ENCODE results near the gene RFX3.

The RFX3 gene

DNA sequence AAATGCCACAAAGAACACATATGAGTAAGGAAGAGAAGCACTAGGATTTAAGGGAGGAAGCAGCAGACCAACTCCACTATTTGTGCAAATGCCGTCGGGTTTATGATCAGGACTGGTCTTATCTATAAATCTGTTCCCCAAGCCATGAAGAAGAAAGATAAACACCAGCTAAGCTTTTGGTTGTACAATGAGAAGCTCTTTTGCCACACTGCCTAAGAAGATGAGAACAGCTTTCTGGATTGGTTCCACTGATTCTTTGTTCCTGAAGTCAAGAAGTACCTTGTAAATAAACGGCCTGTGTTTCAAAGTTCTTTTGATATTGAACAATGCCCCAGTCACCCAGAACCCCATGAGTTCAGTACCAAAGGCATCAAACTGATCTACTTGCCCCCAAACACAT lies 93.9 kb downstream of the RFX3 start:
- DNase-seq, result no peak

DNA sequence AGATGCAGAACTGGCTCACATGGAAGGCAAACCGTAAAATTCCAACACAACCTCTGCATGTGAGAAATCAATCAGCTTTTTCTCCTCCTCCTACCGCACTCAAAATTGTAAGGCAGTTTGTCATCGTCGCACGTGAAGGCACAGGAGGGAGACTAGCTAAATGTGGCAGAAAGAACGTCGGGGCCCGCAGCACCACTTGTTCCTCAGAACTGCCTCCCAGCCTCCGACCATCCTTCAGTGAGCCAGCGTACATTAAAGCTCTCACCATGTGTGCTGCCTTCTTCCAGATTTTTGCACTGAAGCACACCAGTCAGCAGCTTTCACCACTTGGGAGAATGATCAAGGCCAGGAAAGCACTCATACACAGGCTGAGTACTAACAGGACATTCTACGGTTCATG lies 105.9 kb downstream of the RFX3 start:
- DNase-seq, result no peak

DNA sequence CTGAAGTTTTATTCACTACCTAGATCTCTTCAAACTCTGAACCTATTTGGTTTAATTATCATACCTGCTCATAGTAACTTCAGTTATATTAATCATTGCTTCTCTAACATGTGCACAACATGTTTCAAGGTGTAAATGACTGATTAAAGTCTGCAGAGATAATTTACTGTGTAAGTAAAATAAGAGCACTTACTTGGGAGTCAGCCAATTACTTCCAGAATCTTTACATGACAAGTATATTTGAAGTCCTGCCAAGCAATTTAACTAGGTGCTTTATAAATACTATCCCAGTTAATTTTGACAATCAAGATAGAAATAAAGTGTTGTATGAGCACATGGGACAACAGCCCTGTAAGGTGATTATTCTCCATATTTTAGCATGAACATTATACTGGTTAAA lies 109.9 kb downstream of the RFX3 start:
- DNase-seq, result no peak

DNA sequence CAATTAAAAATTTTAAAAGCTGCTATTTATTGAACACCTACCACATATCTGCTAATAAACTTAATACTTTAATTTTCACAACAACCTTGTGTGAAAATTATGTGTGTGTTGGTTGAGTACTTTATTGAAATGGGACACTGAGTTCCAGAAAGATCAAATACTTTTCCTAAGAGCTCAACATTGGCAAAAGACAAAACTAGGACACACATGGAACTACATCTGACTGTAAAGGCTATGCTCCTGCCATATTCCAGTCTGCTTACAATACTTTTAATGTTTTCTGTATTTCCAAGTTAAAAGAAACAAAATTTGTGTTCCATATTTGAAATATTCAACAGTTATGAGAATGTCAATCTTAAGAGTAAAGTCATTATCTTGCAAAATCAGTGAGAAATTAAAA lies 111.8 kb downstream of the RFX3 start:
- no peak for DNase-seq

DNA sequence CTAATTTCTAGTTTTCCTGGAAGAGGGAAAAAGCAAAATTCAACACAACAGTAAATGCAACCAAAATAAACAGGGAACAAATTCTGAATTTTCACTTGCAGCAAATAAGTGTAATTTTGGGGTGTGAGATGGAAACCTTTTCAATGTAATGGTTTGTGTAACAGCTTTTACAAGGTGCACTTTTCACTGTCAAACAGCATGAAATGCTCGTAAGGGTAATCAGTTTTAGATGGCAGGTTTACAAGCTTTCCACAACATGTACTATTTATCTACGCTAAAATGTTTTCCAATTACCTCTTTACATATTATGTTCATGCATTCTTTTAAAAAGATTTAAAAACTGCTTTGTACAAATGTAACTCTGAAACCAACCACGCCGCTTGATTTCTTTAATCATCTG lies 115.3 kb downstream of the RFX3 start:
- no peak for DNase-seq

DNA sequence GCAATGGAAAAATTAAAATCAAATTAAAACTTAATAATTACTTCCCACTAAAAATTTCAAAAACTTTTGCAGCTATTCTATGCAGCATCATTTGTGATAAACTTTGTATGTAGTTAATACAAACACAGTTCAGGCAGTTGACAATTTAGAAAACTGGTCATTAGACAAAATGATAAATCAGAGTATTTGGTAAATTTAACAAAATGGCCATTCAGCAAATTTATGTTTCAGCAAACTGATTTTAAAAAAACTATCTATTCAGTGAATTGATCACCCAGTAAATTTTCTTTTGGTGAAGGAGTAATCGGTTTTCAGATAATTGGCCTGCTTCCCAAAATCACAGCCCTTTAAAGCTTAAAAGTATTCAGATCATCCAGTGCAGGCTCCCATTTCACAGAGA lies 116.3 kb downstream of the RFX3 start:
- no peak for DNase-seq

DNA sequence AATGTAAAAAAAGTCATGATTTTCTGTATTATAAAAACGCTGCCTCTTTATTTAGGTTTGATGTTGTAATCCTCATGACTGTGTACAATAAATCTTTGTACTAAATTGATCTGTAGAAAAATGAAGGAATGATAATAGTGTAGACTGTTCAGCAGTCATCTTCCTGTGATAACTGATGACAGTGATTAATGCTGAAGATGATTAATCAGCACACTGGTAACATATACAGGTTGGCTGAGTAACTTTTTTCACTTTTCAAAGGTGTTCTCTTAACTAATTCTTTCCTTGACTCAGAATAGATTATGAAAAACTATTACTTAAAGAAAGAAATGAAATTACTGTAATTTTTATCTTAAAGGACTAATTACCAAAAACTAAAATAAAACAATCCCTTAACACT lies 122.5 kb downstream of the RFX3 start:
- DNase-seq, result no peak

DNA sequence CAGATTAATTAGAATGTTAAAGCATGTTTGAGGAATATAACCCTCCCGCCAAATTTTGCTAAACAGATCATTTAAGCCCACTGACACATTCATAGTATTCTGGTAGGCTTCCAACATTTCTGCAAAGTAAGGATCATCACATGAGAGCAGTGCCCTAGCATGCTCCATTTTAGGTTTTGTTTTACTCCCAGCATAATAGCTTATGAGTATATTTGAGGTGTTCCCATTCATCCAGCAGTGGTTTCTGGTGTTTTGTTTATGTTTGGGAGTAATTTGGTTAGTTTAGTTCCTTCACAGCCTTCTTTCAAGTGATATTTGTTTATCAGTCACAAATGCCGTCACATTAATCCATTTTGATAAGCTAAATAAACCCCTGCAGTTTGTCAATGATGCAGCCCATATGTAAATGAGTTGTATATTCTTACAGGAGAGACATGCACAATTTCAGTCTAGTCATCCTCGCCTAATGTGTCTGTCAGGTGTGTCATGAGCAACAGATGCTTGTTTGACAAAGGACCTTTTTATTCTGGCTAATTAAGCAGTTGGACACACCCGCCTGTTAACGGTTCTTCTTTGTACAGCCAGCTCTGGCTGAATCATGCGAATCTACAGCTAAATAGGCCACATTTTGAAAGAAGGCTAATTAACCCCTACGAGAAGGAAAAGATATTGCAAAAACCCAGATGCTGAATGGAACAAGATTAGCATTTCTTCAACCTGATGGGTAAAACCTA lies 124.4 kb downstream of the RFX3 start:
- no peak for DNase-seq

DNA sequence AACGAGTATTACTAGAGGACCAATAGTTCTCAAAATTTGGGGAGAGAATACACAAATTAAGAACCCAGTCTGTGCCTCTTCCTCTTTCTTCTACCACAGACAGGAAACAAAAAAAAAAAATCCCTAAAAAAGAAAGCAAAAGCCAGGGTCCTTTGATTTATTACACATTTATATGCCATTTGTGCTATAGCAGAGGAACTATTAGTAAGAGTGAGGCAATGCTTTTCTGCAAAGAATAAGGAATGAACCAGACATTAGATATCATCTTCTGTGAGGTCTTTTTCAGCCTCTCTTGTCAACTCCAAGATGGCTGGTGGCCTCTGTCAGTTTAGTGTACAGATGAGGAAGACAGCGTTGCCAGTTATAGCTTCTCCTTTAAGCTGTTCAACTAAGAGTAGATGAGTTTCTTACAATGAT lies 127.6 kb downstream of the RFX3 start:
- no peak for DNase-seq

DNA sequence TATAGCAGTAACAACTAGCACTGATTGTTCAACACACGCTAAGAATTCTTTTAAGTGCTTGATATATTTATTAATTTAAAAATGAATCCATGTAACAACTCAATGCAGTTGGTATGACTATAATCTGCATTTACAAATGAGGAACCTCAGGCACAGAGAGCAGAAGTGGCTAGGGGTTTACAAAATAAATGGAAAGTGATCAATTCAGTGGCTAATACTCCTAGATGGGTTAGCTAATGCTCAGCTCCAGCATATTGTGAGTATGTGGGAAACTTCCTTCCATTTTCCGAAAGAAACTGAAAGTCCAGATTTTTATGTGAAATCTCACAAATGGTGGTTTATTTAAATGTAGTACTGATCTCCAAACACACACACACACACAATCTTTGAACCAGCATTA lies 128.0 kb downstream of the RFX3 start:
- DNase-seq, result no peak

DNA sequence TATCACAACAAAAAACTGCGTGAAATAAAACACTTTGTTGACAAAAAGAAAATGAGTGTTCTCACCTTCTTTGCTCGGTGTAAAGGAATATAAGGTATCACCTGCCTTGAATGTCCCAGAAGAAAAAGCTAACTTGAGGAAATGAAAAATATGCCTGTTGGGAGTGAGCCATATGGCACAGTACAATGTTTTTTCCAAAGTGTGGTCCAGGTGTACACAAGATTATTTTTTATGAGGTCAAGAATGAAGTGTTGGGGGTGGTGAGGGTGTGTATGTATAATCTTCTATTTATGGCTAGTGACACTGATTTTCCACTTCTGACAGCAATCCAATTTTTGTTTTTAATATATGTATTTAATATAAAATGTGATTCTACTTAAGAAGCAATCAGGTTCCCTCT lies 134.4 kb downstream of the RFX3 start:
- DNase-seq, result no peak

DNA sequence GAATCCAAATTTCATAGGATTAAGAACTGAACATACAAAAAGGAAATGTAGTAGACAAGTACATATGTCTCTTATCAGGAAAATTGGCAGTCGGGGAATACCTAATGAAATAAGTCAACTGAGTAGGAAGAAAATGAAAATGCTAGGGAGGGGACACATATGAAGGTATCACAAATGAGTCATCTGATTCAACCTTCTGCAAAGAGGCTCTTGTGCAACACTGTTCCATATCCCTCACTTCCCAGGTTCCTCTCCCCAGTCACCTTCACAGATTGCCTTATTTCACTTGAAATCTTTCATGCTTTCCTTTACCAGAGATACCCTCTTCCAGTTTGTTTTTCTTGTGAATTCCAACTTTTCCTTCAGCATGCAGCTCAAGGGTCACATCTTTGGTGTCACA lies 139.0 kb downstream of the RFX3 start:
- DNase-seq, result no peak

DNA sequence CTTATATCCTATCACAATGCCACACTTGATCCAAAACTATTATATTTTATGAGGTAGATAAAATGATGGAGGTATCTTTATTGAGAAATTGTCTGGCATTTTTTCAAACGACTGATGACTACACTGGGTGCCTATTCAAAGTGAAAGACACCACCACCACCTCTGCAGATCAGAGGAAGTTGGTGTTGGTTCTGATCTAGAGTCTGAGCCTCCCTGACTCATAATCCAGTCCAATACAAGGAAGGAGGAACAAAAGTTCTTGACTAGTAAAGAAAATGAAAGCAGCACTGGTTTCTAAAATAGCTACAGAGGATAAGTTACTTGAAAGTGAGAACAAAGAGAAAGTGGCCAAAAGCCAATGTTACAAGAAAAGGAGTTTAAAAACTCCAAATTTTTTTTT lies 139.9 kb downstream of the RFX3 start:
- no peak for DNase-seq

DNA sequence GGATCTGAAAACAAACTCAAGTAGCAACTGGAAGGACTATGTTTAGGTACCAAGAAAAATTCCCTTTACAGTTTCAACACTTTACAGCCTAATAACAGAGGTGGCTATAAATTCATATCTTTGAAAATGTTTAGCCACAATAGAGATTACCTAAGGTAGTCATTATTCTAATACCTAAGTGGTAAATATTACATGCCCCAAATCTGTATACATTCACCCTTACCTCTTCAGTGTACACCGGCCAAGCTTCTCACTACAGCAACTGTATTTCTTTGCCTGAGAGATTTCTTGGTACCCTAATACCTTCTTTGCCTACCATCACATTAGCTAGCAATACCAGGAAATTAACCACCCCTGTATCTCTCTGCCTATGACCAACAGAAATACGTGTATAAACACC lies 154.0 kb downstream of the RFX3 start:
- DNase-seq, result no peak

DNA sequence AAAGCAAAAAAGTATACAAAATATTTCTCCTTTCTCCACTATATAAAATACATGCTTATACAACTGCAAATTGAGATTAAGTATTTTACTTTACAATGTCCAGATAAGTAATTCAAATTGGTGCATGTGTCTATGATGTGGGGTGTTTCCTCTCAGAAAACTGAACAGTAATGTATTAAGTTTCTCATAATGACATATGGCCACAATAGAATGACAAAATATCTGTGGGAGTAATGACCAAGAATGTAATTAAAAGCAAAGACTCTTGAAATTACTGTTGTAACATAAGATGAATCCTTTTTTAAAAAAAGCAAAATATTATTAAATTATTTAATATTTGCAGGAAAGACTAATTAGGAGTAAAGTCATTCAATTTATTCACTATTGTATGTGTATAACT lies 155.1 kb downstream of the RFX3 start:
- DNase-seq, result no peak

DNA sequence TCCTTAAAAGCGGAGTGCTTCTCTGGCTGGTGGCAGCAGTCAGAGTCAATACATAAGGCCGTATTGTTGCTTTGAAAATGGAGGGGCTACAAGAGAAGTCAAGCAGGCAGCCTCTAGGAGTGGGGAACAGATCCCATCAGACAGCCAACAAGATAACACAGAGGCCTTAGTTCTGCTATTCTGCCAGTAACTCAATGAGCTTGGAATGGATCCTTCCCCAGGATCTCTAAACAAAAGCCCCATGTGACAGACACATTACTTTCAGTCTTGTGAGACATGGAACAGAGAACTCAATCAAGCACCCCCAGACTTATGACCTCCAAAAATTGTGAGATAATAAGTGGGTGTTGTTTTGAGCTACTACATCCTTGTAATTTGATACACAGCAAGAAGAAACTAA lies 158.6 kb downstream of the RFX3 start:
- DNase-seq, result no peak

DNA sequence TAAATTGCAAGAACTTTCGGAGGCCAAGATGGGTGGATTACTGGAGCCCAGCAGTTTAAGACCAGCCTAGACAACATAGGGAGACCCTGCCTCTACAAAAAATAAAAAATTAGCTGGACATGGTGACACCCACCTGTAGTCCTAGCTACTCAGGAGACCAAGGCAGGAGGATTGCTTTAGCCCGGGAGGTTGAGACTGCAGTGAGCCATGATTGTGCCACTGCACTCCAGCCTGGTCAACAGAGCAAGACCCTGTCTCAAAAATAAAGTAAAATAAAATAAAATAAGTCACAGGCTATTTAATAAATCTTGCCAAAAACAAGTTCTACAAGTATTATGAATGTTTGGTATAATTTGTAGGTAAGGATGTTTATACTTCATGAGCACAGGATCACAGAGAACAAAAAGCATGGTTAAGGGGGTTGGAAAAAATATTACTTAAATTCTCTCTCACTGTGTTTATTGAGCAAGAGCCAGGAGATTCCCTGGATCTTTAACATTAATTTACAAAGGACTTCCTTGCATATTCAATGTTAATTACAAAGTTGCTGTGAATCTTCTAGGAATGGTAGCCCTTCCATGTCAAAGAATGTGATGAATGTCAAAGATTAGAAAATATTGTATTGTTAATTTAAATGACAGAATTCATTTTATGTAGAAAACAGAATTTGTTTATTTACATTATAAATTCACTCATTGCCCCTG lies 164.0 kb downstream of the RFX3 start:
- DNase-seq, result no peak

DNA sequence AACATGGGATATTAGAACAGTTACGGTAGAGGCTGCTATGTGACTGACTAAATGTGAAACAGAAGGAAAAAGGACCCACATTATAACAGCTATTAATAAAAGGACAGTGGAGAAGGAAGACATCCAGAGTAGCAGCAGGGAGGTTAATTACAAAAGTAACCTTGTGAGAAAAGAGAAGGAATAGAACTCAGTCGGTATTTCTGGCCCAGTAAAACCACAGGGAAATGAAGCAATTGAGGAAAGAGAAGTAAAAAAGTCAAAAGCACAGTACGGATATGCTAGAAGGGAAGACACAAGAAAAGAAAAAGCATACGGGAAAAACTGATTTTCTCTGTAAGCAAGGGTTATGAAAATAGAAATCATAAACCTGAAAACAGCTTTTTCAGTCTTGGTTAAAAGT lies 164.7 kb downstream of the RFX3 start:
- no peak for DNase-seq

DNA sequence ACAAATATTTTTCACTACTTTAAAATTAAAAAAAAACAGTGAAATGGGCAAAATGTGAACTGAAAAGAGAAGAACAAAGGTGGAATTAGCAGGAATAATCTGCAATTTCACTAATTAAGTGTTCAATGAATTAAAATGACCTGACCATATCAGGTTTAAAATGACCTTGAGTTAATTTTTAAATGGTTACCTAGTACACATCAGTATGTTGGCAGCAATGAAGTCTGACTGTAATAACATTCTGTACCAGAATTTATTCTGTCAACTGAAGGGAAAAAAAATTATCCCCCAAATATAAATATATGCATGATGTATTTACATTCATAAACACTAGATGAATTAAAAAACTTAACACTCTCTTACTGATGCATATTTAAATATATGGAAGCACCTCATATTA lies 165.6 kb downstream of the RFX3 start:
- no peak for DNase-seq

DNA sequence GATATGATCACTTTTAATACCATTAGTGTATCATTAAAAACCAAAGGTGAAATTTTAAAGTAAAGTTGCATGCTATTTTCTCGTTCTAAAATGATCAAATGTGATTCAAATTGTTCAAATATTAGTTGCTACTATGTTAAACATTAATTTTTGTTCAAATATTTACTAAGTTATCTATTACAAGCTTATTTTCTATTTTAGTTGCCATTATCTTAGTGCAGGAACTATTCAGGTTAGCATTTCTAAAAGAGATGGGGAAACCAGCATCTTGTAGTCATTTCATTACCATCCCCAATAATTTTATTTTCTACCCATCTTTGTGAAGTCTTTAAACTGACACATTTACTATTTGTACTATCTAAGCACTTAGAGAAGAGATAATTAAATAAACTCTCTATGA lies 166.0 kb downstream of the RFX3 start:
- no peak for DNase-seq

DNA sequence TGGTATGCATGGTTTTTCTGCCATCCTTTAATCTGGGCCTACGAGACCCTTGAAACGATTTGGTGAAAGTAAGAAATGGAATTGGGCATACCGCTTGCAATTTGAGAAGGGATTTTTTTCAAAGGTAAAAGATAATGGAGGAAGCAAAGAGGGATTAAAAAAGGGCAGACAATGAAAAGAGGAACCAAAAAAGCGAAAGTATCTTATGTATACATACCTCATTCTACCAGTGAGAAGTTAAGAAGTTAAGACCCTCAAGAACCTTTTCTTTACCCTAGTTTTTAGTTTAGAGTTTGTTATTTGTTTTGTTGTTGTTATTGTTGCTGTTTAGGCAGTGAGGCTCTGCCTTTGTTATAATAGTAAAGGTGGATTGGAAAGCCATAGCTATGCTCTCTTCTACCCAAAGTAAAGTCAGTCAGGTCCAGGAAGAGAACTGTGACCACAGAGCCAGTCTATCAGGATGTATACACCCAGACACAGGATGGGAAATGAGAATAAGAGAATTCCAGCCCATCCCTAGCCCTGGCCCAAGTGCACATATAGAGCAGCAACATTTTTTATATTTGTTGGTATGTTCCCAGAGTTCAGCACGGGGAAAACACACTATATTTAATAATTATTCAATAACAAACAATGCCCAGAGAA lies 166.6 kb downstream of the RFX3 start:
- DNase-seq, result no peak

DNA sequence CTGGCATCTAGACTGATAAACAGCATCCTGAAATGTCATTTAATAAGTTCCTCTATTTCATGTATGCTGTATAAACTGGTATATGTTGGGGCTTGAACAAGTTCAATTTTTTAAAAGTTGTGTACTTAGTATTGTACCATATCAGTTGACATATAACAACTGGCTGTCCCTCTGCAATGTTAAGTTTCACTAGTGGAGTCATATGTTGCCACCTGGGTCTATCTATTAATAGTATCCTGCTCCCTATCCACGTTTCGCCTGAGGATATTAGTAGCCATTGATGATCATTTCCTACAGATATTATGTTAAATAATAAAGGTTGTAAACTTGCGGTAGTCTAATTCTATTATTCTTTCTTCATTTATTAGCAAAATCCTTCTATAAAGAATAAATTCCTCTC lies 177.6 kb downstream of the RFX3 start:
- DNase-seq, result no peak

DNA sequence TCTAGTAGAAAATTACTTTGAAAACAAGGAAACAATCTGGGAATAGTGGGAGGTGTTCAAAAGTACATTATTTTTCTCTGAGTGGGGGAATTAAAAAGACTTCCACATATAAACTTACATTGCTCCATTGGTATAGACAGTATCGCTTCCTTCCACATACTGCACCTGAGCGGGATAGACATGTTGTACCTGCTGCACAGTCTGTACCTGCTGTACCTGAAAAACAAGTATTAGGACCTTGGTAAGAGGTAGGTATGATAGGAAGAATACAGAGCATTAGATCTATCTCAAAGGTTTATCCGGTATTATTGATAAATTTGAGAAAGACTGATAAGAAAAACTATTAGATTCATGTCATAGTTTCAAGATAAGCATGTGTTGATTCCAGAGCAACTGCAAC lies 179.3 kb downstream of the RFX3 start:
- no peak for DNase-seq

DNA sequence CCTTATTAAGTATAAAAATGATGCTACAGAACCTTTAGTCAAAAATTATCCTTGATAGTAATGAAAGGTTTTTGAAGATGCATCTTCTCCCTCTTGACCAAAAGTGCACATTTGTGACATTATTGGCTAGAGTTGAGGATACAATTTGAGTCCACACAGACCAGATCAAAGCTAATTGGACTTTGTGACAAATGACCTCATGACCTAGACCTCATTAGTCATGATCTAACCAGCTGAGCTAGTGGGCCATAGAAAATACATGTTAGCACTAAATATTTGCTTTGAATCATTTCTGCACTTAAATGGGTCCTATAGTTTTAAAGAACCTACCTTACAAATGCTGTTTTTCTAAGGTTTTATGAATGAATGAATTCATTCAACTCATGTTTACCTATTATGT lies 182.1 kb downstream of the RFX3 start:
- no peak for DNase-seq
